Non-pigmented ciliary epithelial cell (primary cell): ENCODE results near the gene PRR33.
"Not testable (repeated sequence)": the region's sequence is repeated elsewhere in the genome, so short reads cannot be mapped to it uniquely, and the experiment has no call there.

Experiments used
- DNase-seq: peaks from one replicate; pipeline ENCODE4 v3.0.0-alpha.2; 2010; ENCODE audit warnings: low read depth

The PRR33 gene

DNA sequence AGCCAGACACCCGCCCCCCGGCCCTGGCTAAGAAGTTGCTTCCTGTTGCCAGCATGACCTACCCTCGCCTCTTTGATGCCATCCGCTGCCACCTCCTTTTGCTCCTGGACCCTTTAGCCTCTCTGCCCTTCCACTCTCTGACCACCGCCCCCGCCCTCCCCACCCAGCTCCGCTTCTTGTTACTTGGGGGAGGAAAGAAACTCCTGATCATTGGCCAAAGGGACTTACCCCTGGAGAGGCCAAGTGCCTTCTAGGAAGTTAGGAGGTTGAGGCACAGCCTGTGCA lies at the start of gene PRR33:
Gene PRR33 (minus strand): TSS at position 65 of the 285 bp plus-strand sequence. CDS start 1,311 bp downstream, outside the sequence.
- no peak for DNase-seq

GRCh38 chr11:1939788-1940187 lies 48.1 kb upstream of the PRR33 start:
- DNase-seq, result not testable (repeated sequence)

DNA sequence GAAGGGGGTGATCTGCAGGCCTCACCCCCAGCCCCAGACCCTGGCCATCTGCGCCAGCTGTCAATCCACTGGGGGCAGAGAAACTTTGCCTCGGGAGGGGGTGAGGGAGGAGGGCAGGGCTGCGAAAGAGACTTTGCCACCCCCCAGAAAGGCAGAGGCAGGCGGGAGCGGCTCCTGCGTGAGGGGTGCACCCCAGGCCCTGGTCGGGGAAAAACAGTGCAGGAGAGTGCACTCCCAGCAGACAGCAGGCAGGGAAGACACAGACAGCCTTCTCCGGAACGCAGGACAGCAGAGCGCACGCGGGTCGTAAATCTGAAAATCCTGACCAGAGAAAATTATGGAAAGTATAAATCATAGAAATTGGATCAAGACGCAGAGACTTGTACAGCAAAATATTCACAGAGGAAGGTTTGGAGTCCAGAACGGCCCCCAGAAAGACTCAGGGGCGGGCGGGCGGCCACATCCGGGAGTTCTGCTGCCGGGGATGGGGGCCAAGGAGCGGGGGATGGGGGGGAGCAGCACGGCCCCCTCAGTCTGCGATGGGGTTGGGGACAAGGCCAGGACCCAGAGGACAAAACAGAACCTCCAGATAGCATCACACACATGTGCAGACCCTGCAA lies 47.4 kb upstream of the PRR33 start:
- no peak for DNase-seq

GRCh38 chr11:1938343-1939005 lies 46.8 kb upstream of the PRR33 start:
- DNase-seq, result no peak

GRCh38 chr11:1937616-1938342 lies 46.1 kb upstream of the PRR33 start:
- DNase-seq, result no peak

- no peak for DNase-seq
Observed at GRCh38 chr11:1936781-1937615, 45.3 kb upstream of the PRR33 start.

- no peak for DNase-seq
Observed at GRCh38 chr11:1936072-1936780, 44.5 kb upstream of the PRR33 start.

DNA sequence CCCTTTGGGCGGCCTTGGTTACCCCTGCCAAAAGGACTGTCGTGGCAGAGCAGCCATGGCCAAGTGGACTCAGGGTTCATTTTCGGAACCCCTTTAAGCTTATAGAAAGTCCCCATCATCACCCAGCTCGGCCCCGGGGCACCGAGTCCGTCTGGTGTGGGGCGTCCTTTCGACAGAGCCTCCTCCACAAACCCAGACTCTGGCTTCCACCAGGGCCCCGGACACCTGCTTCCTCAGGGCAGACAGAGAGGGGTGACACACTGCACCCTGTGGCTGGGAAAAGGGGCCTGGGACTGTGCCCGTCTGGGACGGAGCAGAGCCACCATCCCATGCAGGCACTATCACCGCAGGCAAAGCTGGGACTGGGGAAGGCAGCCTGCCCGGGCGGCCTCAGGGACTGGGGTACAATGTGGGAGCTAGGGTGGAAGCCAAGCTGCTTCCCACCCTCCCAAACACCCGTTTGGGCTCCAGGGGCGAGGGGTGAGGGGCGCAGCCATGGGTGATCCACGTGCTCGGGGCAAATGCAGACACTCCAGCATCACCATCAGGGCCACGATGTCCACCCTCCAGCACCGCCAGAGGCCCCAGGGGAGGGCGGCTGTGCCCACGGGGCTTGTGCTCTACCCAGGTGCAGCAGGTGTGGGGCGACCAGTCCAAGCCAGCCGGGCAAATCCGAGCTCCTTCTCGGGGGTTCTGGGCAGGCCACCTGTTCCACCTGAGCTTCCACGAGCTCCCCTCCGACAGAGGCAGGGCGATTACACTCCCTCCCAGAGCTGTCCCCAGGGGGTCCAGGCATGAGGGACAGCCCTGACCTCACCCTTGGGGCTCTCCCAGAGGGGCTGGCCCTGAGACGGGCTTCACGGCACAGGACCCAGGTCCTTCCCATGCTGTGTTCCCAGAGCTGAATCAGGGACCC lies 43.7 kb upstream of the PRR33 start:
- no peak for DNase-seq

DNA sequence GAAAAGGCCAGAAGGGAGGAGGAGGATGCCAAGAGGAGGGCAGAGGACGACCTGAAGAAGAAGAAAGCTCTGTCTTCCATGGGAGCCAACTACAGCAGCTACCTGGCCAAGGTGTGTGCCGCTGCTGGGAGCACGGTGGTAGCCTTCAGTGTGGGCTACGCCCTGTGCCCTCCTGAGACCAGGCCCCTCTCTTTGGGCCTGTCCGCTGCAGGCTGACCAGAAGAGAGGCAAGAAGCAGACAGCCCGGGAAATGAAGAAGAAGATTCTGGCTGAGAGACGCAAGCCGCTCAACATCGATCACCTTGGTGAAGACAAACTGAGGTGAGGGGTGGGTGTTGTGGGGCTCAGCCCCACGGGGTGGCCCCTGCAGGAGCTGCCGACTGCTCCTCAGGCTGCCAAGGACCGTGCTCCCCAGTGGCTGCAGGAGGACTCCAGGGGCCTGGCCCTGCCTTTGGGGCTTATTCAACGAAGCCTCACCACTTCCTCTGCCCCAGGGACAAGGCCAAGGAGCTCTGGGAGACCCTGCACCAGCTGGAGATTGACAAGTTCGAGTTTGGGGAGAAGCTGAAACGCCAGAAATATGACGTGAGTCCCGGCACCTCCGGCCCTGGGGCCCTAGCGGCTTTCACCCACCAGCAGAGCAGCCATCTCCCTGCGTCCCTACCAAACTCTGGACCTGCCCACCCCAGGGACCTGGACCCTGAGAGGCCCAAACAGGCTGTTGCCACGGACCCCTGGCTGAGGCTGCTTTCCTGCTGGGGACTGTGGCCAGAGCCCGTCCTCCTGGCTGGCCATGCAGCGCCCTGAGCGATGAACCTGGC lies 42.9 kb upstream of the PRR33 start:
- no peak for DNase-seq

DNA sequence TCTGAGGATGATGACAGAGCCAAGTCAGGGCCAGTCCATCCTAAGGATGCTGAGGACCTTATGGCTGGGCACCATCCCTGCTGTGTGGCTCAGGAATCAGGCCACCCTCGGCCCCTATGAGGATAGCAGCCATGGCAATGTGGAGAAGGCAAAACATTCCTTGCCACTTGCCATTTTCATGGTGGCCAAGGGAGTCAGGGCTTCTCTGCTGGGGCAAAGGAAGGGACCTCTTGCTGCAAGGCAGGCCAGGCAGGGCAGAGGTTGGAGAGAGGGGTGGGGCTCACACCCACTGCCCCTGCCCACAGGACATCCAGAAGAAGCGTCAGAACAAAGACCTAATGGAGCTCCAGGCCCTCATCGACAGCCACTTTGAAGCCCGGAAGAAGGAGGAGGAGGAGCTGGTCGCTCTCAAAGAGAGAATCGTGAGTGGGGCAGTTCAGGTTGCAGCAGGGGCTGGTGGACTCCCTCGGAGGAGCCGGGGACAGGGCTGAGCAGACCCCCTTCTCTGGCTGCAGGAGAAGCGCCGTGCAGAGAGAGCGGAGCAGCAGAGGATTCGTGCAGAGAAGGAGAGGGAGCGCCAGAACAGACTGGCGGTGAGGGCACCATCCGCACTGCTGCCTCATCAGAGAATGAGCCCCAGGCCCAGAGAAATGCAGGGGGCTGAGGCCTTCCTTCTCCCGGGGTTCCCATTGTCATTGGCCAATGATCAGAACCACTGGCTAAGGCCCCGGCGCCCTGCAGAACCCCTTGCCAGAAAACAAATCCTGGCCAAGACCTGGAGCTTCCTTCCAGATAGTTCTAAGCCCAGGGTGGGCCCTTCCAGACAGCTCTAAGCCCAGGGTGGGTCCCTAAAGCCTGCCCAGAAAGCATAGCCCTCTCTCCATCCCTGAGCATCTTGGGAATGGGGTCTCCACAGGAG lies 42.0 kb upstream of the PRR33 start:
- DNase-seq, result no peak

GRCh38 chr11:1932681-1933080 lies 41.0 kb upstream of the PRR33 start:
- DNase-seq, result no peak

- no peak for DNase-seq
Observed at GRCh38 chr11:1932105-1932480, 40.4 kb upstream of the PRR33 start.

DNA sequence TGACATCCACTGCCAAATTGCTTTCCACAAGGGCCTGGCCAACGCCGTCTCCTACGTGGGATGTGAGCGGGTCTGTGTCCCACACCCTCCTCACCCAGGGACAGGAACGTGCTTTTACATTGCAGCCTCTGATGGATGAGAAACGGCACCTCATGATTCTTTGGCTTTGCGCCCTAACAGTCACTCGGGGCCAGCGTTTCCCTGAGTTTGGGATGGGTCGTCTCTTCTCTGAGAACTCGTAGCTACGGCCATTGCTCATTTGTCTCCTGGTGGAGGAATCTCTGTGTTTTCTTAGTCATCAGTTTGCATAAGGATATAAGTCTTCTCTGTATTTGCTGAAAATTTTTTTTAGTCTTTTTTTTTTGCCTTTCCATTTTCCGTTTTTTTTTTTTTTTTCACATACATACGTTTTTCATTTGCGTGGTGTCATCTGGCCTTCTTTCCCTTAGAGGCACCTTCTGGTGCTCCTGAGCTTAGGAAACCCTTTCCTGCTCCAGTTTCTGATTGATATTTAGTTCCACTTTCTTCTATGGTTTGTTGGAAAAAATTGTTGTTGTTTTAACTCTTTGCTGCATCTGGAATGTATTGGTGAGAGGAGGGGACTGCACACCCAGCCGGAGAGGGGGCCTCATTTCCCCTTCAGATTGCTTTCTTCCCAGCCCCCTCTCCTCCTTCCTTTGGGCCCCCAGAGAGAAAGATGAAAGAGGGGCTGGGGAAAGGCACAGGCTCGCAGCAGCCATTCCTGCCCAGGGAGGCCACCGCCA lies 39.8 kb upstream of the PRR33 start:
- no peak for DNase-seq

DNA sequence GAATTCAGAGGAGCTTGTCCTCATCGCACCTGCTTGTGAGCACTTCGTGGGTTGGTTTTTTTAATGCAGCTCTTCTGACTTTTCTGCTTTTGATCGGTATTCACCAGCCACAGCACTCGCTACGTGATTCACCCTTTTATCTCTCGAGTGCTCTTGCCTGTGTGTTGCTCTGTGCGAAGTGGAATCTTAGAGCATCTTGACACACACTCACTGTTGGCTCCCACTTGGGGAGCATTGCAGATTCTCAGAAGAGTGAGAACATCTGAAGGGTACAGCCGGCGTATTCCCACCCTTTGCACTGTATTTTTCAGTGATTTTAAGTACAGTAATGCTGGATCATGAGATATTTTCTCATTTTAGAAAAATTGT lies 38.8 kb upstream of the PRR33 start:
- DNase-seq, result no peak

DNA sequence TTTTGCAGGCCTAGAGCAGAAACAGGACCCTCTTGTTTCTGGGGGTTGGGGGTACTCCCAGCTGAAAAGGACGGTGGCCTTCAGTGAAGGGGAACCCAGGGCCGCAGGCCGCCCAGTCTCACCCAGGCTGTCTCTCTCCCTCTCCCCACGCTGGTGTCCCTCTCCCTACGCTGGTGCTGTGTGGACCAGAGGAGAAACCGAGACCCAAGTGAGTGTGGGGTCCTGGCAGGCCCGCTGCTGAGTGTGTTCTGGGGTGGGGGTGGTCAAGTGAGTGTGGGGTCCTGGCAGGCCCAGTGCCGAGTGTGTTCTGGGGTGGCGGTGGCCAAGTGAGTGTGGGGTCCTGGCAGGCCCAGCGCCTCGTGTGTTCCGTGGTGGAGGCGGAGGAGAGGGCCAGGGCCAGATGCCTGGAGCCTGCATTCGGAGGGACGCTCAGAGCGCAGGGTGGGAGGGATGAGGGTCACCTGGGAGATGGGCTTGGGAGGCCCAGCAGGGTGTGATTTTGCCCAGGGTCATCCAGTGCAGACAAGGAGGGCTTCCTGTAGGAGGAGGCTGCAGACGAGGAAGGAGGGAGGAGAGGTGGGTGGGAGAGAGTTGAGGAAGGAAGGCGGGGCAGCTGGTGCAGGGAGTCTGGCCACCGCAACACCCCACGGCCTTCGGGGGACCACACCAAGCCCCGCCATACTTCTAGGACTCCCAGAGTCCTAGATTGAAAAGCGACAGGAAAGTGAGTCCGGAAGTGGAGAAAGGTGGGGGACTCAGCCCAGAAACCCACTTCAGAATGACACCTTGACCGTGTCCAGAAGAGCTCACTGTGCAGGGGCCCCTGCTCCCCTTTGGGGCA lies 38.1 kb upstream of the PRR33 start:
- no peak for DNase-seq

- DNase-seq, result no peak
Observed at GRCh38 chr11:1928891-1929541, 37.3 kb upstream of the PRR33 start.

GRCh38 chr11:1928470-1928890 lies 36.8 kb upstream of the PRR33 start:
- no peak for DNase-seq
